ENCODE results near the gene RNF169.

Gene RNF169

GRCh38 chr11:74714904-74715303 is 33.7 kb upstream of the RNF169 start:
- TF ChIP-seq CTCF (IDR thresholded peaks at IDR 0.05; ENCODE audit: unreplicated experiment in 3 of 3), result no peak

DNA sequence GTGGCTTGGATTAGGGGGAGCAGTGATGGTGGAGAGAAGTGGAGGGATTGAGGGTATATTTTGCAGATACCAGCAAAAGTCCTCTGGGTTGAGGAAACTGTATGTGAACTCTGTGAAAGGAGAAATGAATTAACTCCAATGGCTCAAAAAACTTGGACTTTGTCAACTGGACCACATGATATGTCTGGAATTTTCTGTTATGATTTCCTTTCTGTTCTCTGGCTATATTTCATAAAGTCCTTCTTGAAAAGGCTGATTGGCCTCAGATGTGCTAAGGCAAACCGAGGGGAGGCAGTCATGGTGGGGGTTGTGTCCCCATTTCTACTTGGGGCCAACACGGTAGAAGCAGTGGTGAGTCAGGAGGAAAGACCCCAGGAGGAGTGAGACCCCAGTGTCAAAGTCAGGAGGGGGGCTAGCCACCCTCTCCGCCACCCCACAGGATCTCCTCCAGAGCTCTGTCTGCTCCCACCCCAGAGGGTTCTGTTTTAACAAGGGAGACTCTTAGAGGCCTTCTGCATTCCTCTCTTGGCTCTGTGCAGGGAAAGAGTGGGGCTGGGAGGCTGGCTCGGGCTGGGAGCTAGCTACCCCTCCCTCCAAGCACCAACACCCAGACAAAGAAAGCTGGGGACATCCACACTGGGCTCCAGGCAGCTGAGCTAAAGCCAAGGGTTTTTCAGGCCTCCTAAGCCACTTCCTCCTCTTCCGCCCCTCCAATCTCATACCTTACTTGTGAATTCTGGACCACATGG is 31.3 kb upstream of the RNF169 start:
- peaks cover 16% of the 10 kb centered on the region for H3K27me3 Mint-ChIP-seq (ENCODE audit: low read depth)
- peaks cover 46% of the 10 kb centered on the region for H3K4me1 Mint-ChIP-seq
- no peaks in the 10 kb centered on the region for H3K36me3 Mint-ChIP-seq (ENCODE audit: low read depth)
- H3K4me3 Mint-ChIP-seq, result peak overlapping the region in 1 of 3 experiments; percentile 13
- no peaks in the 10 kb centered on the region for H3K9me3 Mint-ChIP-seq
- TF ChIP-seq CTCF (IDR thresholded peaks at IDR 0.05; ENCODE audit: unreplicated experiment in 3 of 3), result no peak
- peak overlapping the region; percentile 80 to 95 (median 92) for H3K27ac Mint-ChIP-seq

More at GRCh38 chr11:74714904-74715303, 33.7 kb upstream of the RNF169 start:
- Mint-ChIP-seq H3K27me3 (ENCODE audit: low read depth) (peaks cover 16% of the 10 kb centered on the region), H3K9me3 (no peaks in the 10 kb centered on the region), H3K4me3 (no peak overlapping the region), H3K36me3 (ENCODE audit: low read depth) (no peaks in the 10 kb centered on the region), H3K27ac (no peak overlapping the region), H3K4me1 (peaks cover 45% of the 10 kb centered on the region)

- Mint-ChIP-seq H3K36me3 (ENCODE audit: low read depth) (no peaks in the 10 kb centered on the region), H3K27me3 (ENCODE audit: low read depth) (peaks cover 26% of the 10 kb centered on the region), H3K4me1 (peaks cover 37% of the 10 kb centered on the region), H3K9me3 (no peaks in the 10 kb centered on the region), H3K4me3 (no peak overlapping the region), H3K27ac (no peak overlapping the region)
- TF ChIP-seq CTCF (IDR thresholded peaks at IDR 0.05; ENCODE audit: unreplicated experiment in 3 of 3), result no peak
These were observed 29.6 kb upstream of the RNF169 start for GRCh38 chr11:74719011-74719410.

GRCh38 chr11:74720596-74721478 is 27.8 kb upstream of the RNF169 start:
- Mint-ChIP-seq H3K27ac (peak overlapping the region; percentile 67 to 83 (median 81)), H3K9me3 (no peaks in the 10 kb centered on the region), H3K4me1 (peaks cover 47% of the 10 kb centered on the region), H3K36me3 (ENCODE audit: low read depth) (no peaks in the 10 kb centered on the region), H3K4me3 (no peak overlapping the region), H3K27me3 (ENCODE audit: low read depth) (peaks cover 31% of the 10 kb centered on the region)
- no peak for TF ChIP-seq CTCF (IDR thresholded peaks at IDR 0.05; ENCODE audit: unreplicated experiment in 3 of 3)

GRCh38 chr11:74721479-74721835 is 27.2 kb upstream of the RNF169 start:
- H3K27ac Mint-ChIP-seq, result peak overlapping the region in 1 of 3 experiments; percentile 67
- no peaks in the 10 kb centered on the region for H3K9me3 Mint-ChIP-seq
- no peak overlapping the region for H3K4me3 Mint-ChIP-seq
- no peak for TF ChIP-seq CTCF (IDR thresholded peaks at IDR 0.05; ENCODE audit: unreplicated experiment in 3 of 3)
- H3K4me1 Mint-ChIP-seq, result peaks cover 50% of the 10 kb centered on the region
- H3K27me3 Mint-ChIP-seq (ENCODE audit: low read depth), result peaks cover 31% of the 10 kb centered on the region
- H3K36me3 Mint-ChIP-seq (ENCODE audit: low read depth), result no peaks in the 10 kb centered on the region
